MM.1S (cell line): ENCODE results near the gene TCERG1.

Experiments used
- DNase-seq: peaks from one replicate; pipeline ENCODE4 v3.0.0-alpha.2; 2015
- H2AFZ ChIP-seq: fragments of 300-600 bp; sonication (generic); 2 replicates; pipeline ENCODE4 v1.6.0; 2016; ENCODE audit warnings: antibody characterized with exemption, low read length
- H3F3A ChIP-seq: fragments of 300-600 bp; sonication (generic); 2 replicates; pipeline ENCODE4 v1.6.1; 2016; ENCODE audit warnings: mild to moderate bottlenecking, antibody characterized with exemption, low read length, moderate library complexity, mixed read lengths; ENCODE audit not compliant: insufficient read depth
- H3K27ac ChIP-seq: fragments of 300-600 bp; sonication (generic); 2 replicates; pipeline ENCODE4 v1.5.1; 2016; ENCODE audit warnings: mild to moderate bottlenecking, low read length
- H3K27me3 ChIP-seq: fragments of 300-600 bp; sonication (generic); replicated peaks from 2 replicates; pipeline ENCODE4 v1.6.0; 2016; ENCODE audit warnings: low read length; ENCODE audit not compliant: insufficient read depth
- H3K36me3 ChIP-seq: fragments of 300-600 bp; sonication (generic); replicated peaks from 2 replicates; pipeline ENCODE4 v1.6.1; 2016; ENCODE audit warnings: mild to moderate bottlenecking, low read length, mixed read lengths; ENCODE audit not compliant: insufficient read depth
- H3K4me1 ChIP-seq: fragments of 300-600 bp; sonication (generic); 2 replicates; pipeline ENCODE4 v1.6.1; 2016; ENCODE audit warnings: low read length, mixed read lengths
- H3K4me2 ChIP-seq: fragments of 300-600 bp; sonication (generic); 2 replicates; pipeline ENCODE4 v1.6.0; 2016; ENCODE audit warnings: low read depth, low read length
- H3K4me3 ChIP-seq: fragments of 300-600 bp; sonication (generic); 2 replicates; pipeline ENCODE4 v1.5.1; 2016; ENCODE audit warnings: low read length, mixed read lengths
- H3K79me2 ChIP-seq: fragments of 300-600 bp; sonication (generic); 2 replicates; pipeline ENCODE4 v1.6.1; 2016; ENCODE audit warnings: mixed run types, low read length, mixed read lengths
- H3K9ac ChIP-seq: fragments of 300-600 bp; sonication (generic); 2 replicates; pipeline ENCODE4 v1.6.1; 2016; ENCODE audit warnings: low read length, mixed read lengths
- H3K9me2 ChIP-seq: fragments of 300-600 bp; sonication (generic); replicated peaks from 2 replicates; pipeline ENCODE4 v1.6.1; 2016; ENCODE audit warnings: mild to moderate bottlenecking, low read length, mixed read lengths; ENCODE audit not compliant: insufficient read depth
- H3K9me3 ChIP-seq: fragments of 300-600 bp; sonication (generic); replicated peaks from 2 replicates; pipeline ENCODE4 v1.6.1; 2016; ENCODE audit warnings: mild to moderate bottlenecking, low read length, mixed read lengths; ENCODE audit not compliant: insufficient read depth
- H4K20me1 ChIP-seq: fragments of 300-600 bp; sonication (generic); 2 replicates; pipeline ENCODE4 v1.6.1; 2016; ENCODE audit warnings: mild to moderate bottlenecking, low read length, moderate library complexity, mixed read lengths; ENCODE audit not compliant: insufficient read depth
- EZH2 ChIP-seq: fragments of 300-600 bp; sonication (generic); optimal IDR thresholded peaks from 2 replicates; pipeline ENCODE3; 2017; ENCODE audit warnings: low read depth, mild to moderate bottlenecking, antibody characterized with exemption, low read length, mixed read lengths
- EZH2phosphoT487 ChIP-seq: fragments of 300-600 bp; sonication (generic); IDR thresholded peaks from 2 replicates; pipeline ENCODE4 v1.6.1; 2018; ENCODE audit warnings: antibody characterized with exemption, low read length
- TF ChIP-seq, protein P1 (sequence below): fragments of 300-600 bp; sonication (generic); IDR thresholded peaks from 2 replicates; pipeline ENCODE4 v1.5.1; 2016; ENCODE audit warnings: antibody characterized with exemption, low read length, mixed read lengths

TCERG1 gene

GRCh38 chr5:146446861-146447733 is at the start of gene TCERG1:
TCERG1 (plus strand) TSS chr5:146447333; CDS start chr5:146447350, 17 bp downstream.
- peak; percentile 99 for DNase-seq
- TF ChIP-seq EZH2, result no peak
- TF ChIP-seq EZH2phosphoT487, result no peak
- TF ChIP-seq, protein P1, sequence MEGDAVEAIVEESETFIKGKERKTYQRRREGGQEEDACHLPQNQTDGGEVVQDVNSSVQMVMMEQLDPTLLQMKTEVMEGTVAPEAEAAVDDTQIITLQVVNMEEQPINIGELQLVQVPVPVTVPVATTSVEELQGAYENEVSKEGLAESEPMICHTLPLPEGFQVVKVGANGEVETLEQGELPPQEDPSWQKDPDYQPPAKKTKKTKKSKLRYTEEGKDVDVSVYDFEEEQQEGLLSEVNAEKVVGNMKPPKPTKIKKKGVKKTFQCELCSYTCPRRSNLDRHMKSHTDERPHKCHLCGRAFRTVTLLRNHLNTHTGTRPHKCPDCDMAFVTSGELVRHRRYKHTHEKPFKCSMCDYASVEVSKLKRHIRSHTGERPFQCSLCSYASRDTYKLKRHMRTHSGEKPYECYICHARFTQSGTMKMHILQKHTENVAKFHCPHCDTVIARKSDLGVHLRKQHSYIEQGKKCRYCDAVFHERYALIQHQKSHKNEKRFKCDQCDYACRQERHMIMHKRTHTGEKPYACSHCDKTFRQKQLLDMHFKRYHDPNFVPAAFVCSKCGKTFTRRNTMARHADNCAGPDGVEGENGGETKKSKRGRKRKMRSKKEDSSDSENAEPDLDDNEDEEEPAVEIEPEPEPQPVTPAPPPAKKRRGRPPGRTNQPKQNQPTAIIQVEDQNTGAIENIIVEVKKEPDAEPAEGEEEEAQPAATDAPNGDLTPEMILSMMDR, result peak; percentile 84
- peaks cover 50% of the 10 kb centered on the region for H3K79me2 ChIP-seq

GRCh38 chr5:146398826-146399225 is 48.3 kb upstream of the TCERG1 start:
- H2AFZ ChIP-seq, result no peak overlapping the region
- no peaks in the 10 kb centered on the region for H4K20me1 ChIP-seq
- no peak overlapping the region for H3K4me2 ChIP-seq
- no peaks in the 10 kb centered on the region for H3K27me3 ChIP-seq
- no peaks in the 10 kb centered on the region for H3K4me1 ChIP-seq
- no peaks in the 10 kb centered on the region for H3K9me2 ChIP-seq
- no peak overlapping the region for H3K4me3 ChIP-seq
- H3K79me2 ChIP-seq, result no peaks in the 10 kb centered on the region
- TF ChIP-seq EZH2 (no peak), EZH2phosphoT487 (no peak)
- TF ChIP-seq, protein P1, result no peak
- H3K27ac ChIP-seq, result no peak overlapping the region
- no peak overlapping the region for H3K9ac ChIP-seq
- no peaks in the 10 kb centered on the region for H3K36me3 ChIP-seq
- no peak for DNase-seq
- no peaks in the 10 kb centered on the region for H3F3A ChIP-seq
- no peaks in the 10 kb centered on the region for H3K9me3 ChIP-seq

More at GRCh38 chr5:146446861-146447733, at the start of gene TCERG1:
- Histone ChIP-seq H3K9ac (peak within 1 kb of the TSS; percentile 98), H3K4me3 (peak within 1 kb of the TSS; percentile 85), H3F3A (peaks cover 10% of the 10 kb centered on the region; the same call in 1 of the 2 replicates), H4K20me1 (peaks cover 33% of the 10 kb centered on the region), H2AFZ (peak within 1 kb of the TSS; percentile 76), H3K4me1 (peaks cover 16% of the 10 kb centered on the region; the same call in 1 of the 2 replicates), H3K27ac (peak within 1 kb of the TSS; percentile 75), H3K9me2 (no peaks in the 10 kb centered on the region), H3K4me2 (peak within 1 kb of the TSS; percentile 82), H3K9me3 (no peaks in the 10 kb centered on the region), H3K27me3 (no peaks in the 10 kb centered on the region), H3K36me3 (no peaks in the 10 kb centered on the region)

GRCh38 chr5:146399481-146399880 is 47.7 kb upstream of the TCERG1 start:
- Histone ChIP-seq H2AFZ (no peak overlapping the region), H3K4me3 (no peak overlapping the region), H3K9me2 (no peaks in the 10 kb centered on the region), H3K4me1 (no peaks in the 10 kb centered on the region), H3K9me3 (no peaks in the 10 kb centered on the region), H3K27ac (no peak overlapping the region), H3K9ac (no peak overlapping the region), H3F3A (no peaks in the 10 kb centered on the region), H3K79me2 (no peaks in the 10 kb centered on the region), H3K4me2 (no peak overlapping the region; the same call in 1 of the 2 replicates), H4K20me1 (no peaks in the 10 kb centered on the region), H3K36me3 (no peaks in the 10 kb centered on the region), H3K27me3 (no peaks in the 10 kb centered on the region)
- no peak for DNase-seq
- TF ChIP-seq EZH2phosphoT487 (no peak), EZH2 (no peak)
- TF ChIP-seq, protein P1, result no peak
